Activated T-cell treated with anti-CD3 and anti-CD28 coated beads, Interleukin-2, amount 50 U/mL, for 24 hours (primary cell): ENCODE data around the gene EGFR.
"Not testable (repeated sequence)": the region's sequence is repeated elsewhere in the genome, so short reads cannot be mapped to it uniquely, and the experiment has no call there.

ENCODE experiments used
- DNase-seq: peaks from one replicate; pipeline ENCODE4 v3.0.0-alpha.2; 2020
- H3K27ac Mint-ChIP-seq: 2 replicates; pipeline ENCODE4 v1.8.0; 2020; ENCODE audit warnings: mild to moderate bottlenecking, mixed read lengths
- H3K27me3 Mint-ChIP-seq: 2 replicates; pipeline ENCODE4 v1.8.0; 2020; ENCODE audit warnings: mixed read lengths
- H3K36me3 Mint-ChIP-seq: 2 replicates; pipeline ENCODE4 v1.8.0; 2020; ENCODE audit warnings: low read depth, mixed read lengths
- H3K4me1 Mint-ChIP-seq: 2 replicates; pipeline ENCODE4 v1.8.0; 2020; ENCODE audit warnings: low read depth, mixed read lengths
- H3K4me3 Mint-ChIP-seq: 2 replicates; pipeline ENCODE4 v1.8.0; 2020; ENCODE audit warnings: mild to moderate bottlenecking, moderate library complexity, mixed read lengths
- H3K9me3 Mint-ChIP-seq: 2 replicates; pipeline ENCODE4 v1.8.0; 2020; ENCODE audit warnings: mixed read lengths

EGFR gene

DNA sequence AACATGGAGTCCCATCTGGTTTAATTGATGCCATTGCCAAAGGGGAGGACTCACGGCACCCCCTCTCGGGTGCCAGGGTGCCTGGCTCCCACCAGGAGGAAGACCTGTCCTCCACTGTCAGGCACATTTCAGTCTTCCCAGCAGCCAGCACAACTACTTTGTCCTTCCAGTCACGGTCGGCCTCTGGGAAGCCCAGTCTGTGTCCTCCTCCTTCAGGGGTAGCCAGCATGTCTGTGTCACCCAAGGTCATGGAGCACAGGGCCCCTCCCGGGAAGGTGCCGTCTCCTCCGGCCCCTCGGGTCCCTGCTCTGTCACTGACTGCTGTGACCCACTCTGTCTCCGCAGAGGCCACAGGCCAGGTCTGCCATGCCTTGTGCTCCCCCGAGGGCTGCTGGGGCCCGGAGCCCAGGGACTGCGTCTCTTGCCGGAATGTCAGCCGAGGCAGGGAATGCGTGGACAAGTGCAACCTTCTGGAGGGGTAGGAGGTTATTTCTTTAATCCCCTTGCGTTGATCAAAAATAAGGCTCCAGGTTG lies 142.4 kb downstream of the EGFR start:
- Mint-ChIP-seq H3K9me3 (peaks cover under 1% of the 10 kb centered on the region), H3K27me3 (peaks cover 24% of the 10 kb centered on the region), H3K36me3 (no peaks in the 10 kb centered on the region), H3K4me3 (no peak overlapping the region), H3K27ac (no peak overlapping the region), H3K4me1 (peaks cover 3% of the 10 kb centered on the region)
- no peak for DNase-seq

DNA sequence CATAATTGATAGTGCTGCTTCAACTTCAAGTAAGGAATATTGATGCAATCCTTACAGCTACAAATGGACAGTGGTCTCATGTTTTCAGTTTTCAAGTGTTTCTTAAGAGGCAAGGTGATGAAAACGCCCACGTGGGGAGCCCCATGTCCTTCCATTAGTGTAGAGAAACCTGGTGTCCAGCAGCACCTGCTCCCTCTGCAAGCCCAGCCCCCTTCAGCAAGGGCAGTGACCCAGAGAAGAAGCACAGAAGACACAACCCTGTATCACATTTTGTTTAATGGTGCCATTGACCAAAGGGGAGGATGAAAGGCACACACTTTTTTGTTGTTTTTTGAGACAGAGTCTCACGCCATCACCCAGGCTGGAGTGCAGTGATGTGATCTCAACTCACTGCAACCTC lies 143.7 kb downstream of the EGFR start:
- Mint-ChIP-seq H3K27me3 (peaks cover 14% of the 10 kb centered on the region), H3K4me3 (no peak overlapping the region), H3K36me3 (no peaks in the 10 kb centered on the region), H3K4me1 (no peaks in the 10 kb centered on the region), H3K9me3 (peaks cover 6% of the 10 kb centered on the region), H3K27ac (no peak overlapping the region)
- DNase-seq, result no peak

DNA sequence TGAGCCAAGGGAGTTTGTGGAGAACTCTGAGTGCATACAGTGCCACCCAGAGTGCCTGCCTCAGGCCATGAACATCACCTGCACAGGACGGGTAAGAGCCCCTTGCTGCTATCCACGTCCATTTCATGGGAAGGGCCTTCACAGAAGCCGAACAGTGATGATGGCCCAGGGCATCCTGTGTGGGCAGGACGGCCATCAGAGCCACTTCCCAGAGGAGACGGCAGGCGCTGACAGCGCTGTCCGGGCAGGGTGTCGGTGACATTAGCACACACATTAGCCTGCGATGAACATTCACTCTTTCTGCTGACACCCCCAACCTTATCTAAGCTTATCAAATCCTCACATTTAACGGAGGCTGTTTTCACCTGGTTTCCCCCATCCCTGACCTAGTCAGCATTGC lies 144.9 kb downstream of the EGFR start:
- Mint-ChIP-seq H3K27ac (no peak overlapping the region), H3K4me3 (no peak overlapping the region), H3K36me3 (no peaks in the 10 kb centered on the region), H3K27me3 (peaks cover 8% of the 10 kb centered on the region), H3K9me3 (peaks cover 6% of the 10 kb centered on the region), H3K4me1 (no peaks in the 10 kb centered on the region)
- DNase-seq, result no peak

DNA sequence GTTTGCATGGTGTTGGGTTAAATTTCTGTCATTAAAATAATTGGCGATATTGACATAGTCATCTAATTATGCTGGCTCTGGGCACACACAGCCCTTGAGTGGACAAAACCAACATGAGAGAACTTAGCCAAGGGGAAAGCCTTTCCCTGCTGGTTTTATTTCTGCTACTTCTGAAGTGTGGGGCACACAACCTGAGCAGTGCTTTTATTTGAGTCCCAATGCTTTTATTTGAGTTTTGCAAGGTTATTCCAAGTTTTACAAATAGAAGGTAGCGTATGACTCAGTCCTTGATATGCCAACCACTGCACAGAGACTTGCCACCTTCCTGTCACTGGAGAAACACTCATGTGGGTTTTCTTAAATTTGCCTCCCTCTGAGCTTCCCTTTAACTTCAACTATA lies 145.7 kb downstream of the EGFR start:
- DNase-seq, result no peak

DNA sequence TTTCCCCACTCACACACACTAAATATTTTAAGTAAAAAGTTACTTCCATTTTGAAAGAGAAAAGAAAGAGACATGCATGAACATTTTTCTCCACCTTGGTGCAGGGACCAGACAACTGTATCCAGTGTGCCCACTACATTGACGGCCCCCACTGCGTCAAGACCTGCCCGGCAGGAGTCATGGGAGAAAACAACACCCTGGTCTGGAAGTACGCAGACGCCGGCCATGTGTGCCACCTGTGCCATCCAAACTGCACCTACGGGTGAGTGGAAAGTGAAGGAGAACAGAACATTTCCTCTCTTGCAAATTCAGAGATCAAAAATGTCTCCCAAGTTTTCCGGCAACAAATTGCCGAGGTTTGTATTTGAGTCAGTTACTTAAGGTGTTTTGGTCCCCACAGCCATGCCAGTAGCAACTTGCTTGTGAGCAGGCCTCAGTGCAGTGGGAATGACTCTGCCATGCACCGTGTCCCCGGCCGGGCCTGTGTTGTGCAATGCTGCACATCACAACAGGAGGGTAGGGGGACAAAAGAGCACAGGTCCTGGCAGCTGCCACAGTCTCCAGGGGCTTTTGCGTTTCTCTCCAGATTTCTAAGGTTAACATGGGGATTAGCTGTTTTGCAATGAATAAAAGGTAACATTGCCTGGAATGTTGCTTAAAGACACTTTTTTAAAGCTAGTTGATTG lies 146.5 kb downstream of the EGFR start:
- H3K4me1 Mint-ChIP-seq, result no peaks in the 10 kb centered on the region
- H3K4me3 Mint-ChIP-seq, result no peak overlapping the region
- H3K27ac Mint-ChIP-seq, result no peak overlapping the region
- no peaks in the 10 kb centered on the region for H3K36me3 Mint-ChIP-seq
- H3K9me3 Mint-ChIP-seq, result peaks cover 6% of the 10 kb centered on the region
- no peak for DNase-seq
- H3K27me3 Mint-ChIP-seq, result peaks cover 1% of the 10 kb centered on the region

More for the DNA sequence above, 145.7 kb downstream of the EGFR start:
- Mint-ChIP-seq H3K27ac (no peak overlapping the region), H3K9me3 (peaks cover 6% of the 10 kb centered on the region), H3K27me3 (peaks cover under 1% of the 10 kb centered on the region), H3K4me3 (no peak overlapping the region), H3K4me1 (no peaks in the 10 kb centered on the region), H3K36me3 (no peaks in the 10 kb centered on the region)

DNA sequence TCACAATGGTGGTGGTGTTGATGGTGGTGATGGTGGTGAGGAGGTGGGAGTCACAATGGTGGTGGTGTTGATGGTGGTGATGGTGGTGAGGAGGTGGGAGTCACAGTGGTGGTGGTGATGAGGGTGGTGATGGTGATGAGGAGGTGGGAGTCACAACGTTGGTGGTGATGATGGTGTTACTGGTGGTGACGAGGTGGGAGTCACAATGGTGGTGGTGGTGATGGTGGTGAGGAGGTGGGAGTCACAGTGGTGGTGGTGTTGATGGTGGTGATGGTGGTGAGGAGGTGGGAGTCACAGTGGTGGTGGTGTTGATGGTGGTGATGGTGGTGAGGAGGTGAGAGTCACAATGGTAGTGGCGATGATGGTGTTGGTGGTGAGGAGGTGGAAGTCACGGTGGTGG lies 148.5 kb downstream of the EGFR start:
- not testable (repeated sequence) for H3K4me3 Mint-ChIP-seq, H3K27ac Mint-ChIP-seq, DNase-seq, H3K4me1 Mint-ChIP-seq, H3K36me3 Mint-ChIP-seq, H3K27me3 Mint-ChIP-seq, H3K9me3 Mint-ChIP-seq

DNA sequence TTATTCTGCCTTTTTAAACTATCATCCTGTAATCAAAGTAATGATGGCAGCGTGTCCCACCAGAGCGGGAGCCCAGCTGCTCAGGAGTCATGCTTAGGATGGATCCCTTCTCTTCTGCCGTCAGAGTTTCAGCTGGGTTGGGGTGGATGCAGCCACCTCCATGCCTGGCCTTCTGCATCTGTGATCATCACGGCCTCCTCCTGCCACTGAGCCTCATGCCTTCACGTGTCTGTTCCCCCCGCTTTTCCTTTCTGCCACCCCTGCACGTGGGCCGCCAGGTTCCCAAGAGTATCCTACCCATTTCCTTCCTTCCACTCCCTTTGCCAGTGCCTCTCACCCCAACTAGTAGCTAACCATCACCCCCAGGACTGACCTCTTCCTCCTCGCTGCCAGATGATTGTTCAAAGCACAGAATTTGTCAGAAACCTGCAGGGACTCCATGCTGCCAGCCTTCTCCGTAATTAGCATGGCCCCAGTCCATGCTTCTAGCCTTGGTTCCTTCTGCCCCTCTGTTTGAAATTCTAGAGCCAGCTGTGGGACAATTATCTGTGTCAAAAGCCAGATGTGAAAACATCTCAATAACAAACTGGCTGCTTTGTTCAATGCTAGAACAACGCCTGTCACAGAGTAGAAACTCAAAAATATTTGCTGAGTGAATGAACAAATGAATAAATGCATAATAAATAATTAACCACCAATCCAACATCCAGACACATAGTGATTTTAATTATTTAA lies 151.7 kb downstream of the EGFR start:
- Mint-ChIP-seq H3K4me1 (no peaks in the 10 kb centered on the region), H3K36me3 (no peaks in the 10 kb centered on the region), H3K4me3 (no peak overlapping the region), H3K27me3 (peaks cover 7% of the 10 kb centered on the region), H3K27ac (no peak overlapping the region), H3K9me3 (peaks cover 6% of the 10 kb centered on the region)
- no peak for DNase-seq

DNA sequence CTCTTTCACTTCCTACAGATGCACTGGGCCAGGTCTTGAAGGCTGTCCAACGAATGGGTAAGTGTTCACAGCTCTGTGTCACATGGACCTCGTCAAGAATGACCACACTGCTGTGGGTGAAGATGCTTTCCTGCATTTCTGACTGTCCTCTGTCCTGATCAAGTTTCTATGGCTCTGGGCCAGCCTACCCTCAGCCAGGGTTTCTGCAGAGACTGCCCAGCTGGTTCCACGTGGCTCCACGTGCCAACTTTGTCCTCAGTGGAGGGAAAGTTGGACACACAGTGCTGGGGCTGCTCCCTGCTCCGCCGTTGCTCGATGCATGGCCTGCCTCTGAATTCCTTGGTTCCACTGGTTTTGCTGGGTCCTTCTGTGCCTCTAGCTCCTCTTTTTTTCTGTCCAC lies 152.3 kb downstream of the EGFR start:
- Mint-ChIP-seq H3K4me1 (no peaks in the 10 kb centered on the region), H3K27ac (no peak overlapping the region), H3K27me3 (peaks cover 7% of the 10 kb centered on the region), H3K4me3 (no peak overlapping the region), H3K9me3 (peaks cover 6% of the 10 kb centered on the region), H3K36me3 (no peaks in the 10 kb centered on the region)
- no peak for DNase-seq

DNA sequence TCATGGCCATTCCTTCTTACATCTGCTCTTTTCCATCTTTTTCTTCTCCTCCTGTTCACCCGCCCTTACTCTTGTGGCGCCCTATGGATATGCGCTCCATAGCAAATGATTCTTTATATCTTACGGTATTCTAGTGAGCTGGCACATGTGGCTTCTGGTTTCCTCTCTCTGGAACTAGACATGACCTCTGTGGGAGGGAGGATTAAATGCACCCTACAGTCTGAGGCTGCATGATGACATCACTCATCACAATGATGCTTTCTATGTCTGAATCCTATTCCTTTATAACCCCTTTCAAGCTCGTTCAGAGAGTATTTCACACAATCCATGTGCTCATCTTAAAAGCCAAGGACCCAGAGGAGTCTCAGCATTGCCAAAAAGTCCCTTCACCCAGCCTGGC lies 153.3 kb downstream of the EGFR start:
- H3K9me3 Mint-ChIP-seq, result no peaks in the 10 kb centered on the region
- no peaks in the 10 kb centered on the region for H3K4me1 Mint-ChIP-seq
- H3K4me3 Mint-ChIP-seq, result no peak overlapping the region
- H3K36me3 Mint-ChIP-seq, result no peaks in the 10 kb centered on the region
- H3K27ac Mint-ChIP-seq, result no peak overlapping the region
- H3K27me3 Mint-ChIP-seq, result peaks cover 7% of the 10 kb centered on the region
- no peak for DNase-seq

DNA sequence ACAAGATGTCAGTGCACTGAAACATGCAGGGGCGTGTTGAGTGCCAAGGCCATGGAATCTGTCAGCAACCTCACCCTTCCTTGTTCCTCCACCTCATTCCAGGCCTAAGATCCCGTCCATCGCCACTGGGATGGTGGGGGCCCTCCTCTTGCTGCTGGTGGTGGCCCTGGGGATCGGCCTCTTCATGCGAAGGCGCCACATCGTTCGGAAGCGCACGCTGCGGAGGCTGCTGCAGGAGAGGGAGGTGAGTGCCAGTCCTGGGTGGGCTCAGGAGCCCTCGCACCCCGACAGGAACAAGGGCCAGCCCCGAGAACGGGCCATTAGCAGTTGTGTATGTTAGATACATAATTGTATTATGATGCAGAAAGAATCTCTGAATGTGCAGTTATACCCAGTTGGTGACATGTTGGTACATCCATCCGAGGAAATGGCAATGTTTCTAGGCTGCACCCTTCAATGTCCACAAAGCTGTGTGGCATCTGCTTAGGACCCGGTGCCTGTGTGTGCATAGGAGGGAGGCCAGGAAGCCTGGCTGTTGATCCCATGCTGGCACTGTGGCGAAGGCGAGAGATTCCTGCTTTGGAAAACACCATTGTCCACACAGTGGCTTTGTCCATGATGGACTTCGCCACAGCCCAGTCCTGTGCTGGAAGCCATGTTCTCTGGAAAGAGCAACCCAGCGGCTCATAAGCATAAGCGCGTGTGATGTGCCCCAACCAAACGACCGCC lies 154.2 kb downstream of the EGFR start:
- Mint-ChIP-seq H3K9me3 (no peaks in the 10 kb centered on the region), H3K4me3 (no peak overlapping the region), H3K4me1 (no peaks in the 10 kb centered on the region), H3K27me3 (peaks cover 7% of the 10 kb centered on the region), H3K27ac (no peak overlapping the region), H3K36me3 (no peaks in the 10 kb centered on the region)
- DNase-seq, result no peak

DNA sequence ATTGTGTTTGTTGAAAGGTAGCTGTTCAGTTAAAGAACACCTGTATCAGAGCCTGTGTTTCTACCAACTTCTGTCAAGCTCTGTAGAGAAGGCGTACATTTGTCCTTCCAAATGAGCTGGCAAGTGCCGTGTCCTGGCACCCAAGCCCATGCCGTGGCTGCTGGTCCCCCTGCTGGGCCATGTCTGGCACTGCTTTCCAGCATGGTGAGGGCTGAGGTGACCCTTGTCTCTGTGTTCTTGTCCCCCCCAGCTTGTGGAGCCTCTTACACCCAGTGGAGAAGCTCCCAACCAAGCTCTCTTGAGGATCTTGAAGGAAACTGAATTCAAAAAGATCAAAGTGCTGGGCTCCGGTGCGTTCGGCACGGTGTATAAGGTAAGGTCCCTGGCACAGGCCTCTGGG lies 154.9 kb downstream of the EGFR start:
- Mint-ChIP-seq H3K27ac (no peak overlapping the region), H3K36me3 (no peaks in the 10 kb centered on the region)

DNA sequence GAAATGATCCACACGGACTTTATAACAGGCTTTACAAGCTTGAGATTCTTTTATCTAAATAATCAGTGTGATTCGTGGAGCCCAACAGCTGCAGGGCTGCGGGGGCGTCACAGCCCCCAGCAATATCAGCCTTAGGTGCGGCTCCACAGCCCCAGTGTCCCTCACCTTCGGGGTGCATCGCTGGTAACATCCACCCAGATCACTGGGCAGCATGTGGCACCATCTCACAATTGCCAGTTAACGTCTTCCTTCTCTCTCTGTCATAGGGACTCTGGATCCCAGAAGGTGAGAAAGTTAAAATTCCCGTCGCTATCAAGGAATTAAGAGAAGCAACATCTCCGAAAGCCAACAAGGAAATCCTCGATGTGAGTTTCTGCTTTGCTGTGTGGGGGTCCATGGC lies 155.6 kb downstream of the EGFR start:
- H3K4me1 Mint-ChIP-seq, result no peaks in the 10 kb centered on the region
- no peaks in the 10 kb centered on the region for H3K9me3 Mint-ChIP-seq
- no peak overlapping the region for H3K4me3 Mint-ChIP-seq
- H3K27me3 Mint-ChIP-seq, result peaks cover 13% of the 10 kb centered on the region
- no peak overlapping the region for H3K27ac Mint-ChIP-seq
- H3K36me3 Mint-ChIP-seq, result no peaks in the 10 kb centered on the region
- no peak for DNase-seq

More for the DNA sequence above, 154.9 kb downstream of the EGFR start:
- H3K4me1 Mint-ChIP-seq, result no peaks in the 10 kb centered on the region
- DNase-seq, result no peak
- no peak overlapping the region for H3K4me3 Mint-ChIP-seq
- H3K27me3 Mint-ChIP-seq, result peaks cover 7% of the 10 kb centered on the region
- no peaks in the 10 kb centered on the region for H3K9me3 Mint-ChIP-seq

DNA sequence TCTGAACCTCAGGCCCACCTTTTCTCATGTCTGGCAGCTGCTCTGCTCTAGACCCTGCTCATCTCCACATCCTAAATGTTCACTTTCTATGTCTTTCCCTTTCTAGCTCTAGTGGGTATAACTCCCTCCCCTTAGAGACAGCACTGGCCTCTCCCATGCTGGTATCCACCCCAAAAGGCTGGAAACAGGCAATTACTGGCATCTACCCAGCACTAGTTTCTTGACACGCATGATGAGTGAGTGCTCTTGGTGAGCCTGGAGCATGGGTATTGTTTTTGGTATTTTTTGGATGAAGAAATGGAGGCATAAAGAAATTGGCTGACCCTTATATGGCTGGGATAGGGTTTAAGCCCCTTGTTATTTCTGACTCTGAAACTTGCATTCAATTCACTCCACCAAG lies 156.0 kb downstream of the EGFR start:
- no peak overlapping the region for H3K27ac Mint-ChIP-seq
- no peak for DNase-seq

DNA sequence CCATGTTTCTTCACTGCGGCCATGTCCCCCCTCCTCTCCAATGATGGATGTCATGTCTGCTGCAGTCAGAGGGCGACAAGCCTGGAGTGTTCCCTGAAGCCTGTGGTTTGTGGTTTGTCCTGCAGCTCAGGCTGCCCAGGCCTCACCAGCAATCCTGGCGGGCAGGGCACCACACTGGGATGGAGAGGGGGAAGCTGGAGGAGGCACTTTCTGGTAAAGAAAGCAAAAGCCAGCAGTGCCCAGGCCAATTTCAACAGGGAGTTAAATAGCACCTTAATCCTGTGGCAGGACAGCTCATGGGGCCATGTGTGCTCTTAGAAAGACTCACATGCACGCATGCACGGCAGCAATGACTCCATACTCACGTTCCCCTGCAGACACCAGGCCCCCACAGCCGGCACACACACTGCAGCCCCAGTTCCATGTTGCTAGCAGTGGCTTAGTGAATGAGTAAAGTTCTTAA lies 158.3 kb downstream of the EGFR start:
- Mint-ChIP-seq H3K4me1 (no peaks in the 10 kb centered on the region), H3K27me3 (peaks cover 5% of the 10 kb centered on the region), H3K4me3 (no peak overlapping the region), H3K27ac (no peak overlapping the region), H3K36me3 (no peaks in the 10 kb centered on the region), H3K9me3 (no peaks in the 10 kb centered on the region)
- DNase-seq, result no peak

More for the DNA sequence above, 156.0 kb downstream of the EGFR start:
- no peaks in the 10 kb centered on the region for H3K36me3 Mint-ChIP-seq
- no peaks in the 10 kb centered on the region for H3K4me1 Mint-ChIP-seq
- H3K27me3 Mint-ChIP-seq, result peaks cover 13% of the 10 kb centered on the region
- no peak overlapping the region for H3K4me3 Mint-ChIP-seq
- no peaks in the 10 kb centered on the region for H3K9me3 Mint-ChIP-seq
